Prostate gland (tissue), 2 donors: ENCODE measurements around the gene SPDEF.

Source experiments
- POLR2A ChIP-seq: fragments of 450-650 bp; IDR thresholded peaks from one replicate; pipeline ENCODE4 v1.6.1; 2016; ENCODE audit warnings: antibody characterized with exemption, mild to moderate bottlenecking
- POLR2AphosphoS5 ChIP-seq: sonication (generic); formaldehyde crosslinking; IDR thresholded peaks from one replicate; pipeline ENCODE4 v1.6.1; 2017; ENCODE audit warnings: antibody characterized with exemption
- TF ChIP-seq, protein P1 (sequence below), 4 experiments: fragments of 200-600 bp in 2 of 4; fragments of 450-650 bp in 2 of 4; sonication (generic) in 2 of 4; IDR thresholded peaks; 1 replicate in 3 of 4; 2 replicates in 1 of 4; pipeline ENCODE4 v1.5.1; 2016 to 2019; ENCODE audit warnings: antibody characterized with exemption in 4 of 4, mild to moderate bottlenecking in 2 of 4, moderate library complexity in 2 of 4

DNA sequence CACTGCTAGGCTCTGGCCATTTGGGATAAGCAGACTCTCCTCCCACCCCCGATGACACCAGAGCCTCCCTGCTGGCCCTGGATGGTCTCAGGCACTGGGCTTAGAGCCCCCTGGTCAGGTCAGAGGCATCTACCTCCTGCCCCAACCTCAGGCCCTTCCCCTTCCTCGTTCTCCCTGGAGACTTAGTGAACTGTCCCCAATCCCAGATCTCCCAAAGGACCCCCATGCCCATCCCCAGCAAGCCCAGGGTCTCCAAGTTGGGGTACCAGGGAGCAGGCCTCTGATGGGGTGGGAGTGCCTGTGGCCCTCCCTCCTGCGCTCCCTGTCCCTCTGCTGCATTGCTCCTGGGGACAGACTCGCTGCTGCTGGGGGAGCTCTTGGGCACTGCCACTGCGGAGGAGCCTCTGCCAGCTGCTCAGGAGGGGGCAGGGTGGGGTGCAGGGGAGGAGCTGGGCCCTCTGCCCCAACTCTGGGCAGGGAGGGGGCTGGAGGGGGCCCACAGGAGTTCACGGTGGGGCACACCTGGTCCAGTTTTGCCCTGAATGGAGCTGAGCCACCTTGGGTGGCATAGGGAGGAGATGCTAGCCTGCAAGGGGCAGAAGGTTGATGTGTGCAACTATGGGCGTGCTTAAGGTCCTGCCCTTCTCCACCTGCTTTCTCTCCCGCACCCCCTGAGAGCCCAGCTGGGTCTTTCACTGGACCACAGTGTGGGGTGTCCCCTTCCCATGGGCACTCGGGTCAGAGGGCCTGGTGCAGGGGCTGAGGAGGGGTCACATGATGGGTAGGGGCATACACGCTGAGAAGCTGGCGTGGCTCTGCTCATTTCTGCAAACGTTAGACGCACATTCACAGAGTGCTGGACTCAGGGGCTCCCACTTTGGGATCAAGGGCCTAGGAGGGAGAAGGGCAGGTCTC lies 40.4 kb downstream of the SPDEF start:
- TF ChIP-seq, protein P1, sequence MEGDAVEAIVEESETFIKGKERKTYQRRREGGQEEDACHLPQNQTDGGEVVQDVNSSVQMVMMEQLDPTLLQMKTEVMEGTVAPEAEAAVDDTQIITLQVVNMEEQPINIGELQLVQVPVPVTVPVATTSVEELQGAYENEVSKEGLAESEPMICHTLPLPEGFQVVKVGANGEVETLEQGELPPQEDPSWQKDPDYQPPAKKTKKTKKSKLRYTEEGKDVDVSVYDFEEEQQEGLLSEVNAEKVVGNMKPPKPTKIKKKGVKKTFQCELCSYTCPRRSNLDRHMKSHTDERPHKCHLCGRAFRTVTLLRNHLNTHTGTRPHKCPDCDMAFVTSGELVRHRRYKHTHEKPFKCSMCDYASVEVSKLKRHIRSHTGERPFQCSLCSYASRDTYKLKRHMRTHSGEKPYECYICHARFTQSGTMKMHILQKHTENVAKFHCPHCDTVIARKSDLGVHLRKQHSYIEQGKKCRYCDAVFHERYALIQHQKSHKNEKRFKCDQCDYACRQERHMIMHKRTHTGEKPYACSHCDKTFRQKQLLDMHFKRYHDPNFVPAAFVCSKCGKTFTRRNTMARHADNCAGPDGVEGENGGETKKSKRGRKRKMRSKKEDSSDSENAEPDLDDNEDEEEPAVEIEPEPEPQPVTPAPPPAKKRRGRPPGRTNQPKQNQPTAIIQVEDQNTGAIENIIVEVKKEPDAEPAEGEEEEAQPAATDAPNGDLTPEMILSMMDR (IDR thresholded peaks at IDR 0.05): no peak
- no peak for TF ChIP-seq POLR2A
- no peak for TF ChIP-seq POLR2AphosphoS5
